Middle frontal gyrus (tissue), 1 donor: Measurements from ENCODE around the gene SRXN1.

ENCODE experiments used
- DNase-seq: peaks from one replicate; pipeline ENCODE4 v3.0.0-alpha.2; 2015; ENCODE audit warnings: low spot score; ENCODE audit errors: extremely low spot score

The SRXN1 gene

DNA sequence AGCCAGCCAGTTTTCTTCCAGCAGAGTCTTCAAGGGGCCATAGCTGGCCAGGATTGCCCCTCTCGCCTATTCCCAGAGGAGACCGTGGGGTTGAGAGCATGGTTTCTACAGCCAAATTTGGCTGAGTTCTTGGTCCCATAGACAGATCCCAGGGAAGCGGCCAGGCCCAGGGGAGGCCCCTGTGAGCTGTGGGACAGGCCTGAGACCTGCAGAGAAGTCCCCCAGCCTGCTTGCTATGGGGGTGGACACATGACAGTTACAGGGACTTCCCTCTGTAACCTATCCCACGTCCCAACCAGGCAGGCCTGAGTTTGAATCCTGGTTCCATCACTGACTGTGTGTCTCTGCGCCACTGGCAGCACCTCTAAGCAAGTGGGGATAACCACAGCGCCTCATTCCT, 45.5 kb downstream of the SRXN1 start:
- no peak for DNase-seq

DNA sequence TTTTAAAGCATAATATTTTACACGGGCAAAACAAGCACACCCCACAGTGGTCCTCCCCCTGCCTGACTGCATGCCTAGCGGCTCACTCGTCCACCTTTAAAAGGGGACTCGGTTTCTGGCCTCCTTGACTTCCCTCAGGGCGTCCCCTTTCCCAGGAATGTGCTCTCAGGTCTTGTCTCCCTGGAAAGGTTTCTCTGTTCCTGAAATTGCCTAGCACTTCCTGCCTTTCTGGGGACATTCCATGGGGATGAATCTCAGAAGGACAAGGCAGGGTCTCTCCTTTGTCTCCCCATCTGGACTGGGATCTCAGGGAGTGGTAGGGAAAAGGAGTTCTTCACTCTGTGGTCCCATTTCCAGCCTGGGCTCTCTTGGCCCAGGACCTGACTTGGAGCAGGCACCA, 47.8 kb downstream of the SRXN1 start:
- no peak for DNase-seq

DNA sequence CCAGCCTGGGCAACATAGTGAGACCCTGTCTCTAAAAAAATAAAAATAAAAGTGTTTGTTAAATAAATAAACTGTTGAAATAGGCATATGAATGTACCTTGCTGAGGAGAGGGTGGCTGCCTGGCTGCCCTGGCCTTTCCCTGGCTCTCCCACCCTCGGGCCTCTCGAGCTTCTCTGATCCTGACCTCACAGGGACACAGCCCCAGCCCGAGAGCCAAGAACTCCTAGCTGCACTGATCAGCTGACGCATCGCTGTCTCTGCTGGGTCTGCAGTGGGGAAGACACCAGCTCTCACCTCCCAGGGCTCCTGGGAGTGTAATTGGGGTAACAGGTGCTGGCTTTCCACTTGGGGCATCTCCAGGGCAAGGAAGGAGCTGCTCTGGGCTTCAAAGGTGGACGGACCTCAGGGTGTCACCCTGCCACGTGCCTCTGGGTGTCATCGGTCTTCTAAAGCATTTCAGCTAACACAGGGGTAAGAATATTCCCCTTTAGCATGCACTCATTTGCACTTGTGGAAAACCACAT, 49.8 kb downstream of the SRXN1 start:
- DNase-seq, result no peak

DNA sequence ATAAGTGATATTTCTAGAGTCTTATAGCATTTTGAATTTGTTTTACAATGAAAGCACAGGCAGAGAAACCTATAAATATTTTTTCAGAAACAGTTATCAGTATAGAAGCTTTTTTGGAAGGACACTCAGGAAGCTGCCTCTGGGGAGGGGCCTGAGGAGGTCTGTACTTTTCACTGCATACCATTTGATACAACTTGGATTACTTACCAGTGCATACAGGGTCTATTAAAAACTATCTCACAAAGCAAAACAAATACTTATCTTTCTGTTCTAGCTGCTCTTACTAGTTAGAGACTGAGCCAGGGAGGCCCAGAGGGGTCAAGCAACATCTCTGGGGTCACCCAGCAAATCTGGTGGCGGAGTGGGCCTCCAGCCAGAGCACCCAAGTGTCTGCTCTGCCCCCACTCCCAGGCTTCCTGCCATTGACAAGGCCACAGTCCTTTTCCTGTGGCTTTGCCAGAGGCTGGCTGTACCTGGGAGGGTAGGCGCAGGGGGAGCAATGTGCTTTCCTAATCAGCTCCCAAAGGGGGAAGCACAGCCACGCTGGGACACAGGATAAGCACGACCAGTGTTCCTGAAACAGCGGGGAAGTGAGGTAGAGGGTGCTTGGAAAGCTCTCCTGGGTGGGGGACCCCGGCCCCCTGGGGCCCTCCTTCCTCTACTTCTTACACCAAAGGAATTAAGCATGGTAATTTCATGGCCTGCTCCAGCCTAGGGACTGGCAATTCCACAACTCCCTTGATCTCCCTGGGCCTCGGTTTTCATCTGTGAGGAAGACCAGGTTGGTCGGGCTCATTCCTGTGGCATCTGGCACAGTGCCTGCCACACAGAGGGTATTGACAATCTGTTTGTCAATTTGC, 50.7 kb downstream of the SRXN1 start:
- DNase-seq, result no peak

DNA sequence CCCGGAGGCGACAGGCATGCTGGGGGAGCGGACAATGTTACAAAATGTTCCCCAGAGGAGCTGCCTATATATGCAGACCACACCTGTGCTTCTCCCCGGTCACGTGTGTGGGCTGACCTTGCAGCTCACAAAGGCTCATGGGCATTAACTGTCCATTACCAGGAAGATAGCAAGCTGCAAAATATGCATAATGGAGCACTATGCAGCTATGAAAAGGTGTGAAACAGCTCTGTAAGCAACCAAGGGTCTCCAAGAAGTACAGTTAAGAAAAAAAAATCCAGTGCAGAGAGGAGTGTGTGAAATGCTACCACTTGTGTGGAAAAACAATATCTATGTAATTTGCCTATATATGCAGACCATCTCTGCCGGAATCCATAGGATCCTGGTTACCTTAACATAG, 52.3 kb downstream of the SRXN1 start:
- no peak for DNase-seq

DNA sequence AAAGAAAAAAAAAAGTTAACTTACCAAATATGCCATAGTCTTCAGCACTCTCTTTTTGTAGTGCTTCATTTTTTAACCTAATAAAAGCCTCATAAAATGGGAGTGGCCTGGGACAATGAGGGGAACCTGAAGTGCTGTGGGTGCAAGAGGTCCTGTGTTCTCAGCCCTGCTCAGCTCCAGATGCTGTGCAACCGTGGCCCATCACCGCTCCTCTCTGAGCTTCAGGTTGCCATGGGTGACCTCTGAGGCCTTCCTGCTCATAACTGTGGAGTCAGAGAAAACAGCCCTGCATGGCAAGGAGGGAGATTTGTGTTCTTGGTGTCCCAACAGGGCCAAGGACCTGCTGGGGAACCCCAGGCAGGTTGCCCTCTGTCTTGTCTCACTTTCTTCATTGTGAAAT, 52.9 kb downstream of the SRXN1 start:
- no peak for DNase-seq

DNA sequence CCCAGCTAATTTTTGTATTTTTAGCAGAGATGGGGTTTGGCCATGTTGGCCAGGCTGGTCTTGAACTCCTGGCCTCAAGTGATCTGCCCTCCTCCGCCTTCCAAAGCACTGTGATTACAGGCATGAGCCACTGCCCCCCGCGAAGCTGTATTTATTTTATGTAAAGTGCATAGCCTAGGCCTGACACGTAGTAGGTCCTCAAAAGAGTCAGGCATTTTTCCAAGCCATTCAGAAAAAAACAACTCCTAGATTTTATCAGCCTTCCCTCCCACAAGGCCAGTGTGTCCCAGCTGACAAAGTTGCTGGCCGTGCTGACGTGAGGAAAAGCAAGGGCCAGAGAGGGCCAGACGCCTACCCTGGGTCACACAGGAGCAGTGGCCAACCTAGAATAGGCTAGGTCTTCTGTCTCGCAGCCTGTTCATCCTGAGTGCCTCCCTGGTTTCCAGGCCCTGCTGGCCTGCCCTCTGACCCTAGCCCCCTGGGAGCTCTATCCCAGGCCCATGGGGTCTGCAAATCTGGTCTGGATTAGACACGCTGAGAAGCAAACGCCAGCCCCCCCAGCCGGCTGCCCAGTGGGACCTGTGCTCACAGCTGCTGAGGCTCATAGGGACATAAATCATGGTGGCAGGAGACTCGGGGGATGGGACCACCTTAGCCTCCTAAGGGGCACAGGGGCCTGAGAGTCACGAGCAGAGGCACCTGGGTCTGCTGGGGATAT, 54.7 kb downstream of the SRXN1 start:
- no peak for DNase-seq

DNA sequence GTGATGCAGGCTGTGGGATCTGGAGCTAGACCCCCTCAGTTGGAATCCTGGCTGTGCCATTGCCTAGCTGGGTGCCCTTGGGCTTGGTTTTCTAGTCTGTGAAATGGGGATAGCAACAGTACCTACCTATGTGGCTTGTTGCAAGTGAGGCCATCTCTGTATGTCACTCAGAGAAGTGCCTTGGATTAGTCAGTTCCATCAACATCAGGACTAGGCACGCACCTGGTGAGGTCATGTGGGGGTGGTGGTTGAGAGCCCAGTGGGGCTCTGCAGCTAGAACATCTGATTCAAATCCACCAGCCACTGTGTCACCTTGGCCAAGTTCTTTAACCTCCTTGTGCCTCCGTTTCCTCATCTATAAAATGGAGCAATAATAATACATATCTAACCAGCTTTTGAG, 55.4 kb downstream of the SRXN1 start:
- DNase-seq, result no peak
